GM12891 (cell line): ENCODE measurements around the gene PTPN2.

Experiments used
- POLR2A ChIP-seq: IDR thresholded peaks from 2 replicates; pipeline ENCODE4 v1.6.1; 2011; ENCODE audit warnings: low read depth, low read length, control low read depth
- POLR2AphosphoS5 ChIP-seq: IDR thresholded peaks from 2 replicates; pipeline ENCODE4 v1.6.1; 2011; ENCODE audit warnings: low read depth, low read length, control low read depth
- SPI1 ChIP-seq: IDR thresholded peaks from 2 replicates; pipeline ENCODE4 v1.6.1; 2011; ENCODE audit warnings: low read depth, low read length, control low read depth
- TAF1 ChIP-seq: IDR thresholded peaks from 2 replicates; pipeline ENCODE4 v1.6.1; 2011; ENCODE audit warnings: low read depth, low read length, control low read depth

GRCh38 chr18:12819841-12820240, 64.2 kb downstream of the PTPN2 start:
- TF ChIP-seq TAF1 (no peak), POLR2AphosphoS5 (no peak), POLR2A (no peak), SPI1 (no peak)
